ENCODE results near the gene TOLLIP. TPM values are rescaled to one million over a fixed set of nuclear protein-coding genes. Genes with fewer than 3 reads are reported as not detected.

TOLLIP gene
- total RNA-seq, 4 donors from 2014 or later: 43.7 to 77.3 (median 70.6) TPM

- H3K4me3 ChIP-seq: no peak overlapping the region
- H3K36me3 ChIP-seq: no peaks in the 10 kb centered on the region
- no peak overlapping the region for H3K27ac ChIP-seq
- DNase-seq: no peak
- no peaks in the 10 kb centered on the region for H3K9me3 ChIP-seq
- H3K27me3 ChIP-seq: no peaks in the 10 kb centered on the region
- H3K4me1 ChIP-seq: no peaks in the 10 kb centered on the region
- no peak for TF ChIP-seq POLR2A (IDR thresholded peaks at IDR 0.05)
- no peak for TF ChIP-seq CTCF (IDR thresholded peaks at IDR 0.05)
Measured at GRCh38 chr11:1255151-1255550, 54.3 kb downstream of the TOLLIP start.

GRCh38 chr11:1254733-1255132 lies 54.7 kb downstream of the TOLLIP start:
- TF ChIP-seq POLR2A (IDR thresholded peaks at IDR 0.05): no peak
- TF ChIP-seq CTCF (IDR thresholded peaks at IDR 0.05): no peak
- no peaks in the 10 kb centered on the region for H3K9me3 ChIP-seq
- no peaks in the 10 kb centered on the region for H3K36me3 ChIP-seq
- no peaks in the 10 kb centered on the region for H3K27me3 ChIP-seq
- H3K27ac ChIP-seq: no peak overlapping the region
- H3K4me3 ChIP-seq: no peak overlapping the region
- H3K4me1 ChIP-seq: no peaks in the 10 kb centered on the region
- no peak for DNase-seq

GRCh38 chr11:1254086-1254648 lies 55.3 kb downstream of the TOLLIP start:
- Histone ChIP-seq H3K4me1 (no peaks in the 10 kb centered on the region), H3K27ac (no peak overlapping the region), H3K9me3 (no peaks in the 10 kb centered on the region), H3K36me3 (no peaks in the 10 kb centered on the region), H3K27me3 (no peaks in the 10 kb centered on the region), H3K4me3 (no peak overlapping the region)
- TF ChIP-seq POLR2A (IDR thresholded peaks at IDR 0.05) (no peak), CTCF (IDR thresholded peaks at IDR 0.05) (no peak)
- DNase-seq: no peak

GRCh38 chr11:1253103-1253485 lies 56.3 kb downstream of the TOLLIP start:
- H3K36me3 ChIP-seq: no peaks in the 10 kb centered on the region
- TF ChIP-seq POLR2A (IDR thresholded peaks at IDR 0.05): no peak
- no peak for TF ChIP-seq CTCF (IDR thresholded peaks at IDR 0.05)
- DNase-seq: no peak
- H3K27me3 ChIP-seq: no peaks in the 10 kb centered on the region
- no peak overlapping the region for H3K27ac ChIP-seq
- H3K4me1 ChIP-seq: no peaks in the 10 kb centered on the region
- H3K4me3 ChIP-seq: no peak overlapping the region
- H3K9me3 ChIP-seq: no peaks in the 10 kb centered on the region

- no peaks in the 10 kb centered on the region for H3K27me3 ChIP-seq
- no peaks in the 10 kb centered on the region for H3K4me1 ChIP-seq
- H3K36me3 ChIP-seq: no peaks in the 10 kb centered on the region
- no peak overlapping the region for H3K4me3 ChIP-seq
- no peak overlapping the region for H3K27ac ChIP-seq
- H3K9me3 ChIP-seq: no peaks in the 10 kb centered on the region
- DNase-seq: no peak
- TF ChIP-seq CTCF (IDR thresholded peaks at IDR 0.05) (no peak), POLR2A (IDR thresholded peaks at IDR 0.05) (no peak)
Measured at GRCh38 chr11:1252371-1253102, 56.9 kb downstream of the TOLLIP start.

Measured in Peyer's patch (tissue), 4 donors.